ENCODE data around the gene HOXB2. TPM values are rescaled to one million over a fixed set of nuclear protein-coding genes. Genes with fewer than 3 reads are reported as not detected.

The HOXB2 gene
- total and polyA plus RNA-seq, 4 donors, result 6.6 to 62.4 (median 33.7) TPM

GRCh38 chr17:48522031-48522653 is 22.8 kb downstream of the HOXB2 start:
- H3K27ac ChIP-seq (ENCODE audit: low read depth, low read length), result peak overlapping the region; percentile 70
- peaks cover 17% of the 10 kb centered on the region for H3K4me1 ChIP-seq (ENCODE audit: control insufficient read depth, insufficient read depth, low read length)
- H3K9me3 ChIP-seq (ENCODE audit: control insufficient read depth, insufficient read depth, low read length), result no peaks in the 10 kb centered on the region
- no peak overlapping the region for H3K4me3 ChIP-seq (ENCODE audit: low read depth, low read length)
- H3K36me3 ChIP-seq (ENCODE audit: control insufficient read depth, insufficient read depth, low read length), result no peaks in the 10 kb centered on the region
- WGBS (ENCODE audit: insufficient coverage), result 14% methylated on average over 6 of the region's 8 CpGs
- DNase-seq (ENCODE audit: low read depth in 4 of 6, low spot score in 6 of 6), result peak in 1 of 6 donors; percentile 72
- peaks cover 9% of the 10 kb centered on the region for H3K27me3 ChIP-seq (ENCODE audit: control insufficient read depth, insufficient read depth, low read length)

GRCh38 chr17:48520631-48521079 is 24.3 kb downstream of the HOXB2 start:
- DNase-seq (ENCODE audit: low read depth in 4 of 6, low spot score in 6 of 6), result peak in 1 of 6 donors; percentile 65
- Histone ChIP-seq H3K9me3 (ENCODE audit: control insufficient read depth, insufficient read depth, low read length) (no peaks in the 10 kb centered on the region), H3K4me3 (ENCODE audit: low read depth, low read length) (no peak overlapping the region), H3K36me3 (ENCODE audit: control insufficient read depth, insufficient read depth, low read length) (no peaks in the 10 kb centered on the region), H3K27ac (ENCODE audit: low read depth, low read length) (peak overlapping the region; percentile 30), H3K4me1 (ENCODE audit: control insufficient read depth, insufficient read depth, low read length) (peaks cover 9% of the 10 kb centered on the region), H3K27me3 (ENCODE audit: control insufficient read depth, insufficient read depth, low read length) (no peaks in the 10 kb centered on the region)
- no CpG with 5 or more reads among the region's 1 CpG for WGBS (ENCODE audit: insufficient coverage)

- no peaks in the 10 kb centered on the region for H3K27me3 ChIP-seq (ENCODE audit: control insufficient read depth, insufficient read depth, low read length)
- 94% methylated on average over 3 of the region's 5 CpGs for WGBS (ENCODE audit: insufficient coverage)
Observed at GRCh38 chr17:48519427-48519826, 25.5 kb downstream of the HOXB2 start.

GRCh38 chr17:48517478-48517877 is 27.4 kb downstream of the HOXB2 start:
- 50% methylated on average over 1 of the region's 3 CpGs for WGBS (ENCODE audit: insufficient coverage)
- DNase-seq (ENCODE audit: low read depth in 4 of 6, low spot score in 6 of 6), result no peak
- peaks cover 5% of the 10 kb centered on the region for H3K4me1 ChIP-seq (ENCODE audit: control insufficient read depth, insufficient read depth, low read length)
- H3K4me3 ChIP-seq (ENCODE audit: low read depth, low read length), result no peak overlapping the region
- H3K27ac ChIP-seq (ENCODE audit: low read depth, low read length), result no peak overlapping the region
- no peaks in the 10 kb centered on the region for H3K9me3 ChIP-seq (ENCODE audit: control insufficient read depth, insufficient read depth, low read length)
- no peaks in the 10 kb centered on the region for H3K27me3 ChIP-seq (ENCODE audit: control insufficient read depth, insufficient read depth, low read length)
- H3K36me3 ChIP-seq (ENCODE audit: control insufficient read depth, insufficient read depth, low read length), result no peaks in the 10 kb centered on the region

More at GRCh38 chr17:48519427-48519826, 25.5 kb downstream of the HOXB2 start:
- Histone ChIP-seq H3K4me3 (ENCODE audit: low read depth, low read length) (no peak overlapping the region), H3K36me3 (ENCODE audit: control insufficient read depth, insufficient read depth, low read length) (no peaks in the 10 kb centered on the region), H3K27ac (ENCODE audit: low read depth, low read length) (no peak overlapping the region), H3K4me1 (ENCODE audit: control insufficient read depth, insufficient read depth, low read length) (peaks cover 9% of the 10 kb centered on the region), H3K9me3 (ENCODE audit: control insufficient read depth, insufficient read depth, low read length) (no peaks in the 10 kb centered on the region)
- no peak for DNase-seq (ENCODE audit: low read depth in 4 of 6, low spot score in 6 of 6)

GRCh38 chr17:48515925-48516900 is 28.7 kb downstream of the HOXB2 start:
- H3K36me3 ChIP-seq (ENCODE audit: control insufficient read depth, insufficient read depth, low read length), result no peaks in the 10 kb centered on the region
- 40% methylated on average over 1 of the region's 3 CpGs for WGBS (ENCODE audit: insufficient coverage)
- H3K27me3 ChIP-seq (ENCODE audit: control insufficient read depth, insufficient read depth, low read length), result no peaks in the 10 kb centered on the region
- H3K27ac ChIP-seq (ENCODE audit: low read depth, low read length), result no peak overlapping the region
- no peaks in the 10 kb centered on the region for H3K4me1 ChIP-seq (ENCODE audit: control insufficient read depth, insufficient read depth, low read length)
- DNase-seq (ENCODE audit: low read depth in 4 of 6, low spot score in 6 of 6), result no peak
- H3K9me3 ChIP-seq (ENCODE audit: control insufficient read depth, insufficient read depth, low read length), result no peaks in the 10 kb centered on the region
- H3K4me3 ChIP-seq (ENCODE audit: low read depth, low read length), result no peak overlapping the region

DNA sequence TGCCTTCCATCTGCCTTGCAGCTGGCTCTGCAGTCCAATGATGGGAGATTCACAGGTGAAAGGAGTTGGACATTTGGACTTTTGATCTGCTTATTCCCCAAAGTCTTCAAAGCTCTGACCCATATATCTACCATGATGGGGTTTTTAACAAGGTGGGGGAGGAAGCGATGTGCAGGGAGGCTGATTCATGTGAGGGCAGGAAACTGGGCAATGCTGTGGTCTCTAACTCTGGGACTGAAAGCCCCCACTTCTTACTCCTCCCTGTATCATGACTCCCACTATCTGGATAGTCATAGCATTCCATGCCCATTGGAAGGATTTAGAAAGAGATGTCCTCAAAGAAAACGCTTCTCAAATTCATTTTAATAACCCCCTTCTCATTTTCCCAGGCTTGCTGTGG is 30.4 kb downstream of the HOXB2 start:
- Histone ChIP-seq H3K36me3 (ENCODE audit: control insufficient read depth, insufficient read depth, low read length) (no peaks in the 10 kb centered on the region), H3K4me1 (ENCODE audit: control insufficient read depth, insufficient read depth, low read length) (no peaks in the 10 kb centered on the region), H3K9me3 (ENCODE audit: control insufficient read depth, insufficient read depth, low read length) (no peaks in the 10 kb centered on the region), H3K27ac (ENCODE audit: low read depth, low read length) (no peak overlapping the region), H3K4me3 (ENCODE audit: low read depth, low read length) (no peak overlapping the region), H3K27me3 (ENCODE audit: control insufficient read depth, insufficient read depth, low read length) (no peaks in the 10 kb centered on the region)
- DNase-seq (ENCODE audit: low read depth in 4 of 6, low spot score in 6 of 6), result no peak
- 100% methylated on average over 1 of the region's 2 CpGs for WGBS (ENCODE audit: insufficient coverage)

DNA sequence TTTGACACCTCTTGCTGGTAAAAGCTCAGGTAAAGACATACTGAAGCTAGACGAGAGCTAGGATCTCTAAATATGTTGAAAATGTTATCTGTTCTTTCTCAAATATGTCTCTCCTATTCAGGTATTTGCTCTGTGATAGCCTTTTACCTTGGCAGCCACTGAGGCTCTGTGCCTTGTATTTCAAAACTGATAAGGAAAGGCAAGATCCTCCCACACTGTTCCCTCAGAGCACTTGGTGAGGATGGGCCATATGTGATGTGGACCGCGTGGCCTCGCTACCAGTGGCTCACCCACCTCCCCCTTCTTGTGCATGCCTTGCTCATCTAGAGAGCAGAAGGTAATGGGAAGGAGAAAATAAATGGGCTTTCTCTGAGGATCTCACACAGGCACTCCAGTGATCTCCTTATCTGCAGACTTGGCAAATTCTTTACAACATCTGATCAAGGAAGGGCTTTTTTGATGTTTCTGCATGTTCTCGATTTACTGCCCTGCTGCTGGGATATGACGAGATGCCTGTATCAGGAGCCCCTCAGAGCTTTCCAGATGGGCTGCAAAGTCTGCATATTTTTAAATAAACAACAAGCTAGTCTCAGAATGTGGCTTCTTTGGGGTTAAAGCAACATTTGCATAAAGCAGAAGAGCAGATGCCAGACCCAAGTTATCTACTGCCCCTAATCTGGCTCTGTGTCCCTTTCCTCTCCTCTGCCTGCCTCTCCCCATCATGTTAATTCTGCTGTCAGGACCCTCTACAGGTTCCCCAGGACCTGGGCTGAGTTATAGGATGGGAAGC is 31.0 kb downstream of the HOXB2 start:
- H3K36me3 ChIP-seq (ENCODE audit: control insufficient read depth, insufficient read depth, low read length), result no peaks in the 10 kb centered on the region
- no peak for DNase-seq (ENCODE audit: low read depth in 4 of 6, low spot score in 6 of 6)
- no peak overlapping the region for H3K4me3 ChIP-seq (ENCODE audit: low read depth, low read length)
- H3K4me1 ChIP-seq (ENCODE audit: control insufficient read depth, insufficient read depth, low read length), result no peaks in the 10 kb centered on the region
- H3K27ac ChIP-seq (ENCODE audit: low read depth, low read length), result peak overlapping the region; percentile 25
- no peaks in the 10 kb centered on the region for H3K9me3 ChIP-seq (ENCODE audit: control insufficient read depth, insufficient read depth, low read length)
- 50% methylated on average over 1 of the region's 6 CpGs for WGBS (ENCODE audit: insufficient coverage)
- no peaks in the 10 kb centered on the region for H3K27me3 ChIP-seq (ENCODE audit: control insufficient read depth, insufficient read depth, low read length)

GRCh38 chr17:48513097-48513496 is 31.8 kb downstream of the HOXB2 start:
- Histone ChIP-seq H3K4me3 (ENCODE audit: low read depth, low read length) (no peak overlapping the region), H3K9me3 (ENCODE audit: control insufficient read depth, insufficient read depth, low read length) (no peaks in the 10 kb centered on the region), H3K27ac (ENCODE audit: low read depth, low read length) (peak overlapping the region; percentile 25), H3K27me3 (ENCODE audit: control insufficient read depth, insufficient read depth, low read length) (no peaks in the 10 kb centered on the region), H3K36me3 (ENCODE audit: control insufficient read depth, insufficient read depth, low read length) (no peaks in the 10 kb centered on the region), H3K4me1 (ENCODE audit: control insufficient read depth, insufficient read depth, low read length) (no peaks in the 10 kb centered on the region)
- WGBS (ENCODE audit: insufficient coverage), result 92% methylated on average over 3 of the region's 7 CpGs
- DNase-seq (ENCODE audit: low read depth in 4 of 6, low spot score in 6 of 6), result no peak
